ENCODE measurements around the gene GADD45G. TPM values are rescaled to one million over a fixed set of nuclear protein-coding genes. Genes with fewer than 3 reads are reported as not detected.
A peak's percentile ranks its signal among the peaks of the same experiment; 100 is the strongest.

Gene GADD45G
- total RNA-seq, 1 experiment from 2014 or later = not detected

DNA sequence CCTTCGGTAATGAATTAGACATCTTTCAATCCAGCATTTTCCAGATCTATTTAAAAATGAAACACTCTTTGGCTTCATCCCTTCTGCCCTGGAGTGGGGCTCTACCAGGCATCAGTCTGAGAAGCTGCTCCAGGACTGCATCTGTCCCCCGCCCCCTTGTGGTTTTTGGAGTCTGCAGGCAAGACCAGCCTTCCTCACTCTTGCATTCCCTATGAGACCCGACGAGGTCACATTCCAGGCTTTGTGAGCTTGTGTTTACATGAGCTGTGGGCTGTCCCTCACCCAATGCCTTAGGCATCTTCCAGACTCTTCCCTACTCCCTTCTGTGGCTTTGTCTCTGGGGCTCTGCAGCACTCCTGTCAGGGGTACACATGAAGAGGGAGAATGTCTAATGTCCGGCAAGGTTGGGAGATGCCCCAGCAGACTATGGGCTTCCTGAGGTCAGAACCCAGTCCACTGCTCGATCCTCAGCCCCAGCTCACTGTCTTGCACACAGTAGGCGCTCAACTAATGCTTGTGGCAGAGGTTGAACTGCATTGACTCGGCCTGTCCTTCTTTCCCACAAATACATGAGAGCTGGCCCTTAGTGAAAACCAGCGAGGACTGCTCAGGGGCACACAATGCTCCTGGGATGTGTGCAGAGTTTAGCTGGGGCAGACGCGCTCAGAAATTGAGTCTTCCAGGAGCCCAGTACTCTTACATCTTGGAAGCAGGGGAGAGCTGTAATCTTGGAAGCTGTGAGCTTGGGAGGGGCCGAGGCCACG, 11.7 kb upstream of the GADD45G start:
- peak; percentile 41 for DNase-seq (ENCODE audit: unreplicated experiment)
- Mint-ChIP-seq H3K9me3 (ENCODE audit: unreplicated experiment) (no peaks in the 10 kb centered on the region), H3K27ac (ENCODE audit: low read depth, unreplicated experiment) (no peak overlapping the region), H3K27me3 (ENCODE audit: insufficient read depth, unreplicated experiment) (peaks cover 50% of the 10 kb centered on the region), H3K36me3 (ENCODE audit: insufficient read depth, unreplicated experiment) (no peaks in the 10 kb centered on the region), H3K4me1 (ENCODE audit: insufficient read depth, unreplicated experiment) (peaks cover 4% of the 10 kb centered on the region), H3K4me3 (ENCODE audit: unreplicated experiment) (no peak overlapping the region)
- ChIA-PET POLR2A (no interaction called here), CTCF (interaction anchor here (0.5 to 16.6 kb wide), 21 partner anchors 8 to 1277 kb away, joined by 3 to 382 read pairs (median 3); no protein-coding TSS in a partner anchor)
- no TSS peak for BruUV-seq (replicated peaks)
- intact Hi-C loops (cut with micrococcal nuclease) = loop anchor here (10.0 kb wide), 1 partner anchor 1282 kb away; no protein-coding TSS in a partner anchor
- TF ChIP-seq, protein P1, sequence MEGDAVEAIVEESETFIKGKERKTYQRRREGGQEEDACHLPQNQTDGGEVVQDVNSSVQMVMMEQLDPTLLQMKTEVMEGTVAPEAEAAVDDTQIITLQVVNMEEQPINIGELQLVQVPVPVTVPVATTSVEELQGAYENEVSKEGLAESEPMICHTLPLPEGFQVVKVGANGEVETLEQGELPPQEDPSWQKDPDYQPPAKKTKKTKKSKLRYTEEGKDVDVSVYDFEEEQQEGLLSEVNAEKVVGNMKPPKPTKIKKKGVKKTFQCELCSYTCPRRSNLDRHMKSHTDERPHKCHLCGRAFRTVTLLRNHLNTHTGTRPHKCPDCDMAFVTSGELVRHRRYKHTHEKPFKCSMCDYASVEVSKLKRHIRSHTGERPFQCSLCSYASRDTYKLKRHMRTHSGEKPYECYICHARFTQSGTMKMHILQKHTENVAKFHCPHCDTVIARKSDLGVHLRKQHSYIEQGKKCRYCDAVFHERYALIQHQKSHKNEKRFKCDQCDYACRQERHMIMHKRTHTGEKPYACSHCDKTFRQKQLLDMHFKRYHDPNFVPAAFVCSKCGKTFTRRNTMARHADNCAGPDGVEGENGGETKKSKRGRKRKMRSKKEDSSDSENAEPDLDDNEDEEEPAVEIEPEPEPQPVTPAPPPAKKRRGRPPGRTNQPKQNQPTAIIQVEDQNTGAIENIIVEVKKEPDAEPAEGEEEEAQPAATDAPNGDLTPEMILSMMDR (IDR thresholded peaks at IDR 0.05; ENCODE audit: unreplicated experiment) = no peak

DNA sequence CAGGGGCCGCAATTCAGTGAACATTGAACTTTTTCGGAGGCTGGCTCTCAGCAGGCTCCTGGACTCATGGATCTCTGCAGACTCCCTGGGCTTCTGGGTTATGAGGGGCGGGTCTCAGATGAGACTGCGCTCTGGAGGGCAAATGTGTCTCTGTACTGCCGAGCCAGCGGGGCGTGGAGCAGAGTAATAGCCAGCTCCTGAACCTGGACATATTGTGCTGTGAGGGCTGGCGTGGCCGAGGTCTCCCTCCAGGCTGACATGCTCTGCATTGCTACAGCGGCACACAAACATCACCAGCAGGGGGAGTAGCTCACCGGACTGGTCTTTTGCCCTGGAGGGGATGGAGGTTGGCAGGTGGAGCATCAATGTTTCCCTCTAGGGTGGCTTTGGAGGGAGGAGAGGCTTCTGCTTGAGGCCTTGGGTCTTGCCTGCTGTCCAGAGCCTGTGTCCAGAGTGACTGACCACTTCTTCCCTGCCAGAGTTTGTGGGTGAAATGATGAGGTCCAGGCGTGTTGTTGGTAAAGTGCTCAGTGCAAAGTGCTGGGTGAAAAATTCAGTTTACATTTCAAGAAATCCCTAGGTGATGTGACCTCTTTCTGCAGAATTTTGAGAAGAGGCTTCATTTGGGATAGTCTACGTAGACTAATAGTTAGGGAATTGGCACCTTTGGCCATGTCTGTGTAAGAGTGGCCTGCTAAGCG, 10.9 kb upstream of the GADD45G start:
- TF ChIP-seq, protein P1 (IDR thresholded peaks at IDR 0.05; ENCODE audit: unreplicated experiment) = peak; percentile 63
- H3K27me3 Mint-ChIP-seq (ENCODE audit: insufficient read depth, unreplicated experiment) = peaks cover 50% of the 10 kb centered on the region
- intact Hi-C loops (cut with micrococcal nuclease) = loop anchor here (10.0 kb wide), 1 partner anchor 1281 kb away; no protein-coding TSS in a partner anchor
- H3K4me3 Mint-ChIP-seq (ENCODE audit: unreplicated experiment) = no peak overlapping the region
- peaks cover 4% of the 10 kb centered on the region for H3K4me1 Mint-ChIP-seq (ENCODE audit: insufficient read depth, unreplicated experiment)
- H3K27ac Mint-ChIP-seq (ENCODE audit: low read depth, unreplicated experiment) = no peak overlapping the region
- ChIA-PET POLR2A (no interaction called here), CTCF (interaction anchor here (0.5 to 16.6 kb wide), 18 partner anchors 8 to 1277 kb away, joined by 3 to 382 read pairs (median 3); no protein-coding TSS in a partner anchor)
- peak; percentile 62 for DNase-seq (ENCODE audit: unreplicated experiment)
- H3K9me3 Mint-ChIP-seq (ENCODE audit: unreplicated experiment) = no peaks in the 10 kb centered on the region
- no TSS peak for BruUV-seq (replicated peaks)
- no peaks in the 10 kb centered on the region for H3K36me3 Mint-ChIP-seq (ENCODE audit: insufficient read depth, unreplicated experiment)

DNA sequence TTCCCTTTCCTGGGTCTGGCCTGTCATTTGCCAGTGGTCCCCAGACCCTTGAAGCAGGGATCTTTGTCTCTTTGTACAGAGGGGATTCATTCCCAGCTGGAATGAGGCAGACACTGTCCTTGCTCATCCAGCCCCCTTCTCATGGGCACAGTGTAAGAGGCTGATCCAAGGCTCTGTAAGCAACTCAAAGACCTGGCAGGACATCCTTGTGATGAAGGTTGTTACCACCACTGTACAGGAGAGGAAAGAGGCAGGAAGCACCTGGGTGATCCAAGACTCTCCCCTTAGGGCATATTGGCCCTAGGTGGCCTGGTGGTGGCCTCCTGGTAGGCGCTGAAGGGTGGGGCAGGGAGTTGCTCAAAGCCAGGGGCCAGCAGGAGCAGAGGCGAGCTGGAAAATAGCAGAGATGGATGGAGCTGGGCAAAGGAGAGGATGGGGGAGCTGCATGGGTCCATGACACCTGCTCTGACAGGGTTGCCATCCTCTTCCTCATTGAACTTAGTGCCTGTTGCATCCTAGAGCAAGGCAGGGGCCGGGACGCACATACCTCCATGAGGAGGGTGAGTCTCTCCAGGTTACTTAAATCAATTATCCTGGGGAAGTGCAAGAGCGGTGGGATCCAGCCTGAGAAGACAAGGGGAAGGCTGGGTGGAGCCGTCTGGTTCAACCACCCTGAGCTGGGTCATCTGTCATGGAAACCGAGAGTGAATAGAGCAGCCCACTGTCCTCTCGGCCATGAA, 9.8 kb upstream of the GADD45G start:
- Mint-ChIP-seq H3K4me1 (ENCODE audit: insufficient read depth, unreplicated experiment) (peaks cover 4% of the 10 kb centered on the region), H3K27me3 (ENCODE audit: insufficient read depth, unreplicated experiment) (peaks cover 61% of the 10 kb centered on the region), H3K9me3 (ENCODE audit: unreplicated experiment) (no peaks in the 10 kb centered on the region), H3K27ac (ENCODE audit: low read depth, unreplicated experiment) (no peak overlapping the region), H3K36me3 (ENCODE audit: insufficient read depth, unreplicated experiment) (no peaks in the 10 kb centered on the region), H3K4me3 (ENCODE audit: unreplicated experiment) (no peak overlapping the region)
- BruUV-seq (replicated peaks) = no TSS peak
- ChIA-PET POLR2A (no interaction called here), CTCF (interaction anchor here (0.5 to 16.6 kb wide), 5 partner anchors 14 to 506 kb away, joined by 3 to 382 read pairs (median 3); no protein-coding TSS in a partner anchor)
- TF ChIP-seq, protein P1 (IDR thresholded peaks at IDR 0.05; ENCODE audit: unreplicated experiment) = no peak
- DNase-seq (ENCODE audit: unreplicated experiment) = no peak
- intact Hi-C loops (cut with micrococcal nuclease) = loop anchor here (5.0 to 10.0 kb wide), 2 partner anchors 1047 to 1280 kb away; partner anchors contain the start of gene DIRAS2
